ENCODE data around the gene CCND1.

Gene CCND1

DNA sequence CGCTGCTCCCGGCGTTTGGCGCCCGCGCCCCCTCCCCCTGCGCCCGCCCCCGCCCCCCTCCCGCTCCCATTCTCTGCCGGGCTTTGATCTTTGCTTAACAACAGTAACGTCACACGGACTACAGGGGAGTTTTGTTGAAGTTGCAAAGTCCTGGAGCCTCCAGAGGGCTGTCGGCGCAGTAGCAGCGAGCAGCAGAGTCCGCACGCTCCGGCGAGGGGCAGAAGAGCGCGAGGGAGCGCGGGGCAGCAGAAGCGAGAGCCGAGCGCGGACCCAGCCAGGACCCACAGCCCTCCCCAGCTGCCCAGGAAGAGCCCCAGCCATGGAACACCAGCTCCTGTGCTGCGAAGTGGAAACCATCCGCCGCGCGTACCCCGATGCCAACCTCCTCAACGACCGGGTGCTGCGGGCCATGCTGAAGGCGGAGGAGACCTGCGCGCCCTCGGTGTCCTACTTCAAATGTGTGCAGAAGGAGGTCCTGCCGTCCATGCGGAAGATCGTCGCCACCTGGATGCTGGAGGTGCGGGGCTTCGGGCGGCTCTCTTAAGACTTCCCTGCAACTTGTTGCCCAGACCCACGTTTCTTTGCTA is at the start of gene CCND1:
Gene CCND1 (plus strand): TSS at position 162 of the 587 bp plus-strand sequence. CDS start 158 bp downstream, at position 320.
- DNase-seq (ENCODE audit: low read depth in 2 of 2) = no peak

DNA sequence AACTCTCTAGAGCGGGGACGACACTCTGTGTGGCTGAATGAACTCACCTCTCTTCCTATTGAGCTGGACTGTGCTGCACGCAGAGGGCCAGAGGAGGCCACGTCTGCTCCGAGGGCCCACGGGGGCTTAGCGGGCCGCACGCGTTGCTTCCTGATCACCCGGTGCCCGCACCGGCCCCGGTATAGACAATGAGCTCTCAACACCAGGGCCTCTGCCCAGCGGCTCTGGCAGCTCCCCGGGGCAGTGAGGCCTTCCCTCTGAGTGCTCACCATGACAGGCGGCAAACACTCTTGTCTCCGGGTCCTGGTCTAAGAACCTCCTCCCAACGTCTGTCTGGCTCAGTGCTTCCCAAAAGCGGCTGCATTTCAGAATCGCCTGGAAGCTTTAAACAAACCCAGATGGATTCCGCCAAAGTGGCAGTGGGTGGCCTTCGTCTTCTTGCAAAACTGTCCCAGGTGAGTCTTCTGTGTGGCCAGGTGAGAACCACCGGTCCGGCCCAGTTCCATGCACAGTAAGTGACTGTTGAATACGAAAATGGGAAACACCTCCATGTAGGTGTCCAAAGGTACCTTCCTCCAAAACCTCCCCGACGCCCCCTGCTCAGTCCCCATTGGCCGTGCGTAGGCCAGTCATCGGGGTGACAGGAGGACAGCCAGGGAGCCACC is 47.8 kb upstream of the CCND1 start:
- no peak for DNase-seq (ENCODE audit: low read depth in 2 of 2)

DNA sequence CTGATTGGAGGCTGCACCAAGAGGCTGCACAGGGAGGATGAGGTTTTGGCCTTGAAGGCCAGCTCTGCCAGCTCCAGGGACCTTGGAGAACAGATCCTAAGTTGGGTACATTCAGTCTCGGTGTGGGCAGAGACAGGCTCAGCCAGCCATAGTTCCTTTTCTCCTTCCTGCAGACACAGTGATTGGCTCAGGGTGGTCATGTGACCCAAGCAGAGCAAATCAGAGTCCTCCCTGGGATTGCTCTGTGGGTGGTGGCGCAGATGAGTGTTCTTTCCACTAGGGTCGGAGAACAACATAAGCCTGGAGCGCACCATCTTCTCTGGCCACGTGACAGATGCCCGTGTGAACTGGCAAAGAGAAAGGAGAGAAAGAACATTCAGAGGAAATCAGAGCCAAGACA is 47.1 kb upstream of the CCND1 start:
- no peak for DNase-seq (ENCODE audit: low read depth in 2 of 2)

DNA sequence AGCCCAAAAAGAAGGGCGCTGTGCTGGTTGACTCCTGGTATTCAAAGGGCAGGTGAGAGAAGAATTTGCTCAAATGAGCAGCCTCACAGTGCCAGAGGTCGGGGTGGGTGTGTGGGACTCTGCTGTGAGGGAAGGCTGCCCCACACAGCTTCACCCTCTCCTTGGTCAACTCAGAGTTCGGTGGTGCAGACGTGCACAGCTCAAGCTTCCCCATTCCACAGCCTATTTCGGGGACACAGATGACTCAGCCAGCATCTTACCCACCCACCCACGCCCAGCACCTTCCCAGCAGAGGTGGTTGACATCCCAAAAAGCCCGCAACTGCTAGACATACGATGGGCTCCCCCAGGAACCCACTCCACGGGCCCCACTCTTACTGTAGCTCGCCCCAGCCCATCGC is 46.5 kb upstream of the CCND1 start:
- no peak for DNase-seq (ENCODE audit: low read depth in 2 of 2)

DNA sequence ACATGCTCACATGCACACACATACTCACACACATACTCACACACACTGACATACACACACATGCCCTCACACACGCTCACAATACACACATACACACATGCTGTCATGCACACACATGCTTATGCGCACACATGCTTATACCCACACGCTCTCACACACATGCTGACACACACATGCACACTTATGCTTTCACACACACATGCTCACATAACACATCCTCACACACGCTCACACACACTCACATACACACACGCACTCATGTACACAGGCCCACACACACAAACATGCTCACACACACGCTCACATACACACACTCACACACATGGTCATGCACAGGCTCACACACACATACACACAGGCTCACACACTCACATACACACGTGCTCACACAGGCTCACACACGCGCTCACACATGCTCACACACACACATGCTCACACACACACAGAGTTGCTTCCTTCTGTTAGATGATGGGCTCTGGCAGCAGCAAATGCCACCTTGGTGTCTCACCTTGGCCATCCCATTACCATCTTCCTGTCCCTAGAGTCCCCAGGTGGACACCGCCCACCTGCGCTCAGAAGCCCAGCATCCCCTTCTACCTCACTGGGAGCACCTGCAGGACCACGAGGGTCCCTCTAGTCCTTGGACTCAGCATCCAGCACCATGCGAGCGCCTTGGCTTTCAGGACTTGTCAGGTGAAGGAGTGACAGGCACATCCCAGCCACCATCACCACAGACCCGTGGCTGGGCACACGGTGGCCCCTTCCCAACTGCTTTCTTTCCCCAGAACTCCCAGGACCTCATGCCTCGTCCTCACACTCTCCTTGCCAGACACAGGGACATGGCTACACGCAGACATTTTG is 44.9 kb upstream of the CCND1 start:
- no peak for DNase-seq (ENCODE audit: low read depth in 2 of 2)

DNA sequence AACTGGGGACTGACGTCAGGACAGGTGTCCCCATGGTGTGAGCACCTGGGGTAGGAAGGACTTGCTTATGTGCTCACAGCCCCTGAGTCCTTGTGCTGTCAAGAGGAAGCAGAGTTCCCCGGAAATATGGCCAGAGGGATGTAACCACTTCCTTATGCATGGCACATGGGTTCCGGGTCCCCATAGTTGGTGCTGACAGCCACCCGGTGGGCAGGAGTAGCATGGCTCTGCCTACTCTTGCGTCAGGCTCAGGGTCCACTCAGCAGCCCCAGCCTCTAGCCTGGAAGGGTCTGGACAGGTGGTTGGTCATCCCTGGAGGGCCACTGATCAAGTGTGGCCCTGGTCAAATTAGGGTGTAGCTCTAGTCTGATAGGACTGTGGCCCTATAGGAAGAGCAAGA is 42.8 kb upstream of the CCND1 start:
- DNase-seq (ENCODE audit: low read depth in 2 of 2) = no peak

DNA sequence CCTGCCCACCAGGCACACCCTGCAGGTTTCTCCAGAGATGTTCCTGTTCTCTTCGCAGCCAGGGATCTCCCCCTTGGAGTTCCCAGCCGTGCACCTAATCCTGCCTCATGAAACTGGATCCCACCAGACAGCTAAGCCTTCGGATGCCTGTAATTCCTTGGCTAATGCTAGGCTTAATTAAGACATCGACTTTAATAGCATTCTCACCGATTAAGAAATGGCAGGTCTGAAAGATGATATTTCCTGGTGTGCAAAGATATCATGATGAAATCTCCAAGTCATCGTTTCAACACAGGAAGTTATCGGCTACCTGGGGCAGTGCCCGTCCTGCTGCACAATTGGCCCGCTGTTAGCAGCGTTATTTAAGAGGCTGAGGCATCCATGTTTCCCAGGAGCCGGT is 41.5 kb upstream of the CCND1 start:
- no peak for DNase-seq (ENCODE audit: low read depth in 2 of 2)

DNA sequence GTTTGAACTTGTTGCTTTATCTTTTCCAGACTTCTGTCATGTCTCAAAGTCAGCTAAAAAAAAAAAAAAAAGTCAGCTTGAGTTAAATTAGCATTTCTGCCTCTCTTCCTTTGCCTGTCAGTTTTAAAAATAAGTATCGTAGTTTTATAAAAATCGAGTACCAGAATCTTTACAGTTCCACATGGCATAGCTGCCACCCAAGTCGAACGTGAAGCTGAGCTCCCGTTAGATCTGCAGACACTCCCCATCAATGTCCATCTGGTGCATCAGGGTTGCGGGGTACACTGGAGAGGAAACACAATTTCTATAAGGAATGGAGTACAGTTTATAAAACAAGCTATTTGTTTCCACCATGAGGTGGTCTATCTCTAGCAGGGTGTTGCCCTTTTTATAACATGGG is 41.0 kb upstream of the CCND1 start:
- DNase-seq (ENCODE audit: low read depth in 2 of 2) = no peak

DNA sequence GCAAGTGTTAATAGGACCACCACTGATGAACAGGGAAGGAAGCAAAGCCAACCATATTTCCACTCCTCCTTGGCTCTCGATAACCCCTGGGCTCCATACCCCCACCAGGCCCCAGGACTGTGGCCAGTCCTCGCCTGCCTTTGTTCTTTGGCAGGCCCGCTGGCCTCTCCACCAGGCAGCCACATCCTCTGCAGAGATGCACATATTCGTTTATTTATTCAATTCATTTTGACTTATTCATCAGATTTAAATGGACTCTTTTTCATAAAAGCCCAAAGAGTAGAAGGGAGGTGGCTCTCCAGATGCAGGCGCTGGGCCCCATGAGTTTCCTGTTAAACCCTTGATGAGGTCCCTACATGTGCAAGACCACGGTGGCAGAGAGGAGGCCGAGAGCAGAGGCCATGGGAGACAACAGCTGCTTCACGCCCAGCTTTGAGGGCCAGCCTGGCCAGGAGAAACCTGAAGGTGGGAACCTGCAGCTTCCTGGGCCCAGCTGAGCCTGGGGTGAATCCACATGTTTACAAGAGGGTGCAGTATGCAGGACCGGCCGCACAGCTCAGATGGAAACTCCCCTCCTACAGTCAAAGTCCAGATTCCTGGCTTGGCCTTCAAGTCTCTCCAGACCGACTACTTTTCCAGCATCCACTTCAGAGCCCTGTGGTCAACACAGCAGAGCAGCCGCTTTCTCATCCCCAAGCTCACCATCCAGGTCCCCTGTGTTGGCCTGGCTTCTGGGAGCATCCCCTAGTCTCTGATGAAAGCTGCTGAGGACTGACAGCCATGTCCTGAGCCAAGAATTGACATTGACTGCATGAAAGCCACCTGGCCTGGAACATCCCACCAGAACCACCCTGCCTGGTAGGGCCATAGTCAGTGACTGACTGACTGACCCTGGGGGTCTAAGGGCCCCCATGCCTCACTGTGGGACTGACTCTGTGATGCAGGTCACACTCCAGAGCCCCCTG is 39.7 kb upstream of the CCND1 start:
- no peak for DNase-seq (ENCODE audit: low read depth in 2 of 2)

DNA sequence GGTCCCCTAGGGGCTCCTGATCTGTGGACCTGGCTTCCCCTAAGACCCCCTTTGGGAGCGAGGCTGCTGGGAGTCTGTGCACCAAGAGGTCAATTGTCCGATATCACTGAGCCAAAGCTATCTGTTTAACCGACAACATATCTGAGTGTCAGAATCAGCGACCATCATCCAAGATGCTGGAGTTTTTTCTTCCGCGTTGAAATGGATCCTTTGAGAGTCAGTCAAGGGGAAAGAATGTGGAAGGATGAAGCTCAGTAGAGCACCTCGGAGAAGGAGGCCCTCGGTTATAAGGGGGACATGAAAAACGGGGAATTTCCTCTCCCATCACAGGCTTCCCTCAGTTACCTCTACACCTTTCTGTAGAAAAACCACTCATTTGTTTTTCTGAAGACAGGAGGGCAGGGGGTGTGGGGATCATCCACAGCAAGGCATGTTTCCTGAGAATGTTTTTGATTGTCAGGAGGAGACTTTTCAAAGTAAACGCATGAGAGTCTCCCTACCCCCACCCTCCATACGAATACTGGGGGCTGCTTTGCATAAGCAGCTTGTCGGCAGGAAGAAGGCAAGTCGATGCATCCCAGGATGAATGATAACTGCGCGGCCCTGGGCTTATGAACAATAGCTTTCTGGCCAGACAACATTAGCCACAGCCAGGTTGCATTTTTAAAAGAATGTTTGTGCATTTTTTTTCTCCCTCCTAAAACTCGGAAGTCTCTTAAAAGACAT is 37.7 kb upstream of the CCND1 start:
- no peak for DNase-seq (ENCODE audit: low read depth in 2 of 2)

DNA sequence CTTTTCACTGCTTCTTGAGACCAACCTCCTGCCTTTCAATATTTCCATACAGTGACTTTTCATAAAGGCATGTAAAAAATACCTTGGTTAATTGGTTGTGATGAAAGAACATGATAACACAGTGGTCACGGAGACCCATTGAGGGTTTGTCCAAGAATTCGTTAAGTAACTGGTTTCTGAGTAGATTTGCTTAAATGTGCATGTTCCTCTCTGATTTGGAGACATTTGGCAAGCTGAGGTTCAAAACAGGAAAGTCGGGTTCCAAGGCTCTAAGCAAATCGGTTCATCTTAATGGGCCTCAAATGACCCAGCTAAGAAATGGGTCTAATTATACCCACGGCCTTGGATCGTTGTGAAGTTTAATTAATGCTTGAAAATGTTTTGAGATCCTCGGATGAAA is 36.9 kb upstream of the CCND1 start:
- DNase-seq (ENCODE audit: low read depth in 2 of 2) = no peak

DNA sequence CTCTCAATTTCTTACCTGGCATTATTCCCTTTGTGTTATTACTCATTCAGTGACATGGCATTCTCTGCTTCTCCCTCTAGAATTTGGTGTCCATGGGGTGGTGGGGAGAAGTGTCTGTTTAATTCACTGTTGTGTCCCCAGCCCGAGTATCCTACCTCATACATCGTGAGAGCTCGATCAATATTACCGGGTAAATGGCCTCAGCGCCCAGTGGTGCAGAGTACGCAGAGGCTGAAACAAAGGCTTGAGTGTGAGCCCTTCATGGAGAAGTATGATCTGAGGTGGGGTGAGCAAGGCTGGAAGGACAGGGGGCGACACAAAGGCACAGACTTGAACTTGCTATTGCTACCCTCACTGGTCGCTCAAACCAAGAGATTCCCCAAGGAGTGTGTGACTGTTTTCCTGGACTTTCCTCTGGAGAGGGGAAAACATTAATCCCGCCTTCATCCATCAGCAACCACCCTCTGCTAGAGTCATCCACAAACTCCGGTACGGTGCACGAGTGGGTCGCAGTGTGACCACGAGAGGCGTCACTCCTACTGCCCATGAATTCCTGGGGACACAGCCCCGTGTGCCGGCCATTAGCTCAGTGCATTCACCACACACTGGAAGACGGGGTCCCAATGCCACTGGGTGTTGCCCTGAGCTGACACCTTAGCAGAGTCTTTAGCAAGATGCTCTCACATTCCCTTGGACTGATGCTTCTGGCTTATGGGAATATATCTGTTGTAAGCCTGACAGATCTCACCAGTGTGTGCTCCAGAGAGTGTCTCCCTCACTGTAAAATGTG is 35.0 kb upstream of the CCND1 start:
- DNase-seq (ENCODE audit: low read depth in 2 of 2) = no peak

DNA sequence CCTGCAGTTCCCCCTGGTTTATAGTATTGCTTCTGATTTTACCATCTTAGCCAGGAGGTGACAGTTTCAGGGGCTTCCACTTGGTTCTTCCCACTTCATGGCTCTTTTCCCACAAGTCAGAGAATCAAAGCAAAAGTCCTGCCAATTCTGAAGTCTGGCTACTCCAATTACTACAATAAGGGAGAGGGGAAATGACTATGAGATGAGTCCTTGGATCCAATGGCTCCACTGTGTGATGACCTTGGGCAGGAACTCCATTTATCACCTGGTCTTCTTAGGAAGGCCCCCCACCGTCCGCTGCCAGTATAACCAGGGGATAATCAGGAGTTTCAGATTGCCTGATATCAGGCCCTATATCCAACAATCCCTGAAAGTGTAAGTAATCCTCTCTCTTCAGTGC is 31.6 kb upstream of the CCND1 start:
- DNase-seq (ENCODE audit: low read depth in 2 of 2) = no peak

DNA sequence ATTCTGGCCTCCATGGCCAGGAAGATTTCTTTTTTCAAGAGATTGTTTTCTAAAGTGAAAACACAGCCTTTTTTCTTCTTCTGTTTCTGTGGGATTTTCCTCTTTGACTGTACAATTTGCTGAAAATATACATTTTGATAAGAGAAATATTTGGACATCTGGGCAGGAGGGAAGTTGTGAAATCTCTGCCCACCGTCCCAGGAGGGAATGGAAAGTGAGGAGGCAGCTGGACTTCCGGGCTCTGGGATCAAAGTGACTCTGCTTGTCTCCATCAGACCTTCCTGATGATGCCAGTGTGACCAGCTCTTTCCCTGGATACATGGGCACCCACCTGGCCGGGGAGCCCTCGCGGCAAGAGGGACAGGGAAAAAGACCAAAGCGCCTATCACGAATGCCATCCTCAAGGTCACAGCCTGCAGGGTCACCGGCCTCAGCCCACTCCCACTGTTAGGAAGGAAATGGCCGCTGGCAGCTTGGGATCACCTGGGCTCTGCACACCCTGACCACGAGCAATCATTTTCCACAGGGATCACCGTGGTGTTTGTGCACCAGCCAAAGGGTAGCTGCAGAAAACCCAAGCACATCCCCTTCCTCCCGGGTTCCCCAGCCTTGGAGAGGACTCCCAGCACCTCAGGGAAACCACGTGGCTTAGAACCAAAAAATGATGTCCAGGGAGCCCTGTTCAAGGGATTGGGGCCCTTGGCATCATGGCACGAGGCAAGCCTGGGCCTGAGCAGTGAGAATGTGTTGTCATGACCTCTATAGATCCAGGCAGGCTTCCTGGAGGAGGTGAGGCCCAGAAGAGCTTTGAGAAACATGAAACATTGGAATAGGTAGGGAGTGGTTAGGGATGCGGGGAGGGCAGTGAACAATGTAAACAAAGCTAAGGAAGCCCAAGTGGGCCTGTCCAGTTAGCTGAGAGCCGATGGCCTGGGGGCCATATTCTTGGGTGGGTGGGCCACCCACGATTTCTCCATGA is 29.1 kb upstream of the CCND1 start:
- no peak for DNase-seq (ENCODE audit: low read depth in 2 of 2)

DNA sequence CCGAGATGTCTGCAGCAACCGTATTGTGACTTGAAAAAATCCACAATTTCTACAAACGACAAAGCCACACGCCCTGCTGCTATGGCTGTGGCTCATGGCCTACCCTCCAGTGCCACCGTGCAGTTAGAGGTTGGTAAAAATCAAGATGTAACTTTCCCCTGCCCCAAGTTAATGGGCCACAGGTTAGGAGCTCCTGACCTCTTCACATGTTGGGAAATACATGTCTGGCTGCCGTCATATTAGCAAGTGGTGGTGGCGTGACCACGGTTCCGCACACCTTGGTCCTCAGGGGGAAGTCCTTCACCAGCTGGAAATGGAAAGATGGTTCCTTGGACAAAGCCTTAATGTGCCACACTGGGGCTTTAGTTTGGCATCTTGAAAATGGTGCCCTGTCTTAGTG is 27.4 kb upstream of the CCND1 start:
- DNase-seq (ENCODE audit: low read depth in 2 of 2) = no peak

DNA sequence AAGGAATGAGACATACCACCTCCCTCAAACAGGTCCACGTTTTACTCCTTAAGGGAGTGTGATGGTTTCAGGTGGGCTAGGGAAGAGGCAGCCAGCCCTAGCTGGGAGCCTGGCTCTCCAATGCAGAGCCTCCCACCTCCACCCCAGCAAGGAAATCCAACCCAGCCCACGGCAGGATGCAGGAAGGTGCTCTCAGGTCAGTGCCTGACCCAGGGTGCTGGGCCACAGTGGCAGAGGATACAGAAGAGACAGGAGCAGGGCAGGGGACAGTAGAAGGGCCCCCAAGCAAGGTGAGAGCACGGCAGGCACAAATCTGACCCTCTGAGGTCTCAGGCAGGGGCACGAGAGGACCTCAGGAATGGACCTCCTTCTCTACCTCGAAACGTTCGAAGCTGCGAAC is 26.9 kb upstream of the CCND1 start:
- DNase-seq (ENCODE audit: low read depth in 2 of 2) = no peak

DNA sequence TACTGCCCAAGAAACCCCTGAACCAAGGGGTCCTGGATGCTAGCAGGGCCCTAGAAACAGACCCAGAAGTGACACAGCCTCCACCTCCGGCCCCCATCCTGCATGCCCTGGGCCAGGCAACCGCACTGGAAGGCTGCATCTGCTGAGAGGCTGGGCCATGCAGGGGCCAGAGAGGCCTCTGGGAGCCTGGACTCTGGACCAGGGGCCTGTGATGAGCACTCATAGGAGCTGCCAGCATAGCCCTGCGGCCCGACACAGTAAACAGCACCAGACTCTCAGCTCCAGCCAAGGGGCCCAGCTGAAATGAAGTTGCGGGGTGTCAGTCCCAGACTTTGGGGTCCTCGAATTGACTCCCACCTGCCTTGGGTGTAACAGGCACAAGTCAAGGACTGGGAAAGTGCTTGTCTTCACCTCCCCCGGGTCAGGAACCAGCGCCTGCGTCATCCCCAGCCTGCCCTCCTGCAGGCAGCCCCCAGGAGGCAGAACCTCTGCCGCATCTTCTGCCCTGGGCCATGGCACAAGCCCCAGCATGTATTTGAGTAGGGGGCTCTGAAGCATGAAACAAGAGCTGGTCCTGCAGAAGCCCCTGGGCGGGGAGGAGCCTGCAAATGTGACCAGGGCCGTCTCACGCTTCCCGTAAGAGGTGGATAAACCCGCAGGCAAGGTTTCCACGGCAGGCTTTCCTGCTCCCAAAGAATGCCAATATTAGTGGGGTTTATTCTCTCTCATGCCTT is 25.2 kb upstream of the CCND1 start:
- DNase-seq (ENCODE audit: low read depth in 2 of 2) = no peak

DNA sequence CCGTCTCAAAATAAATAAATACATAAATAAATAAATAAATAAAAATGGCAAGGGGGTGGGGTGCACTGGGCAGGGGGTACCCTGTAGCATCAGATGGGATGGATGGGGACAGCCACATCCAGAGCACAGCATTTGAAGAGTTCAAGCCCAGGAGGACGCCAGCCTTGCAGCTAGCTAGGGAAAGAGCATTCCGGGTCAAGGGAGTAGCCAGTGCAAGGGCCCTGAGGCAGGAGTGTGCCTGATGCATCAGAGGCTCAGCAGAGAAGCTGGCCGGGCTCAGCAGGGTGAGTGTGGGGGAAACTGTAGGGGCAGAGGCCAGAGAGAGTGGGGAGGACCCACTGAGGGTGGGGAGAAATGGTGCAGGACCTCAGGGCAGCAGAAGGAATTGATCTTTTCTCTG is 23.7 kb upstream of the CCND1 start:
- DNase-seq (ENCODE audit: low read depth in 2 of 2) = no peak

Data from stimulated activated CD8-positive, alpha-beta memory T cell treated with anti-CD3 and anti-CD28 coated beads, Interleukin-15, amount 100 ng/mL, for 48 hours (primary cell).